Astrocyte of the spinal cord (primary cell): Measurements from ENCODE around the gene VTN.
A peak's percentile ranks its signal among the peaks of the same experiment; 100 is the strongest.

ENCODE experiments used
- DNase-seq: peaks from one replicate; pipeline ENCODE4 v3.0.0; 2011; ENCODE audit warnings: low read depth, low spot score
- H3K4me3 ChIP-seq: 2 replicates; pipeline ENCODE4 v1.5.1; 2011; ENCODE audit warnings: low read depth, mild to moderate bottlenecking, low read length, moderate library complexity
- in situ Hi-C: cut with HindIII; loops from 2 replicates; pipeline ENCODE4 v1.10.0; 2017; ENCODE audit warnings: low sequenced_read_pairs
- TF ChIP-seq, protein P1 (sequence below): IDR thresholded peaks from 2 replicates; pipeline ENCODE4 v1.5.1; 2012; ENCODE audit warnings: low read depth, mild to moderate bottlenecking, low read length, inconsistent platforms

The VTN gene

DNA sequence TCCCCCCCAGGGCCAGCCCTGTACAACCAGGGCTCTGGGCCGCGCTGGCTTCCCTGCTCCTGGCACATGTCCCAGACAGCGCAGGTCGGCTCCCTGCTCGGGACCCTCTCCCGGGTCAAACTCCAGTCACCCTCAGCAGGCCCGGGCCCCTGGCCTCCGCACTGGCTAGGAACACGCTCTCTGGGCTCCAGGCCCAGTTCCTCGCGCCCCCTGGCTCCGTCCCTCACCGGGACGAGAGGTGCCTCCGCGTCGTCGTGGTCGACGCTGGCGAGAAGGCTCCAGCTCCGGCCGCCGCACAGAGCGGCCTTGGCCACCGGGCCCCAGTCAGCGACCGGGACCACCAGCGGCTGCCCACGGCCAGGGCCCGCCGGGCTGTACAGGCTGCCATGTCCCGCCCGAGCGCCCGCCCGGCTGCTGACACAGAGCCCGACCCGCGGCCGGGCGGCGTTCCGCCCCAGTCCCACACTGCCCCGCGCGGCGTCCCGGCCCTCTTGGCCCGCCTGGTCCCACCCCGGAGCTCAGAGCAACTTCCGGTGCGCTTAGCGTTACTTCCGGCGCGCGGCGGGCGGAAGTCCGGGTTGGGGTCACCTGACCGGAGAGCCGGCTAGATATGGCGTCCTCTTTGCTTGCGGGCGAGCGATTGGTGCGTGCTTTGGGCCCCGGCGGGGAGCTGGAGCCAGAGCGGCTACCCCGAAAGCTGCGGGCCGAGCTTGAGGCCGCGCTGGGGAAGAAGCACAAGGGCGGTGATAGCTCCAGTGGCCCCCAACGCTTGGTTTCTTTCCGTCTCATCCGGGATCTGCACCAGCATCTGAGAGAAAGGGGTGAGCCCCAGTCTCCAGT is 12.8 kb downstream of the VTN start, which contains the start of gene POLDIP2:
Gene POLDIP2, minus strand, starts transcription at position 467 of the 840 bp plus-strand sequence. Its CDS starts 79 bp downstream, at position 388.
- peak; percentile 95 for DNase-seq
- in situ Hi-C loops = no loop called here
- TF ChIP-seq, protein P1, sequence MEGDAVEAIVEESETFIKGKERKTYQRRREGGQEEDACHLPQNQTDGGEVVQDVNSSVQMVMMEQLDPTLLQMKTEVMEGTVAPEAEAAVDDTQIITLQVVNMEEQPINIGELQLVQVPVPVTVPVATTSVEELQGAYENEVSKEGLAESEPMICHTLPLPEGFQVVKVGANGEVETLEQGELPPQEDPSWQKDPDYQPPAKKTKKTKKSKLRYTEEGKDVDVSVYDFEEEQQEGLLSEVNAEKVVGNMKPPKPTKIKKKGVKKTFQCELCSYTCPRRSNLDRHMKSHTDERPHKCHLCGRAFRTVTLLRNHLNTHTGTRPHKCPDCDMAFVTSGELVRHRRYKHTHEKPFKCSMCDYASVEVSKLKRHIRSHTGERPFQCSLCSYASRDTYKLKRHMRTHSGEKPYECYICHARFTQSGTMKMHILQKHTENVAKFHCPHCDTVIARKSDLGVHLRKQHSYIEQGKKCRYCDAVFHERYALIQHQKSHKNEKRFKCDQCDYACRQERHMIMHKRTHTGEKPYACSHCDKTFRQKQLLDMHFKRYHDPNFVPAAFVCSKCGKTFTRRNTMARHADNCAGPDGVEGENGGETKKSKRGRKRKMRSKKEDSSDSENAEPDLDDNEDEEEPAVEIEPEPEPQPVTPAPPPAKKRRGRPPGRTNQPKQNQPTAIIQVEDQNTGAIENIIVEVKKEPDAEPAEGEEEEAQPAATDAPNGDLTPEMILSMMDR = no peak
- peak within 1 kb of the TSS; percentile 73 for H3K4me3 ChIP-seq

DNA sequence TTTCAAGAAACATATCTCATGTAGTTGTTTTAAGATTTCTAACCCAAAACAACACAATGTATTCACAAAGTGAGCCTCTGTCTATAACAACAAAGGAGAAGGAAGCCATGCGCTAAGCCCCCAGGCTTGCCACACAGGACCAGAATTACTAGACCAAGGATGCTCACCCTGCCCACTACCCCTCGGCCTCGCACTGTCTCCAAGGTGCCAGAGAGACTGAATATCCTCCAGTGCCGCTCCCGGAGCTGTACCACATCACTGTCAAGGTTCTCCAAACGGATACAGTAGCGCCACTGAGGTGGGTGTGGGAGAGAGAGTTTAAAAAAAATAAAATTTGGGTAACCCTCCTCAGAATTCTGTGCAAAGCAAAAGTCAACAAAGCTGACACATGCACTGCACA is 19.8 kb downstream of the VTN start:
- TF ChIP-seq, protein P1 = no peak
- DNase-seq = no peak
- H3K4me3 ChIP-seq = no peak overlapping the region
- in situ Hi-C loops = no loop called here

DNA sequence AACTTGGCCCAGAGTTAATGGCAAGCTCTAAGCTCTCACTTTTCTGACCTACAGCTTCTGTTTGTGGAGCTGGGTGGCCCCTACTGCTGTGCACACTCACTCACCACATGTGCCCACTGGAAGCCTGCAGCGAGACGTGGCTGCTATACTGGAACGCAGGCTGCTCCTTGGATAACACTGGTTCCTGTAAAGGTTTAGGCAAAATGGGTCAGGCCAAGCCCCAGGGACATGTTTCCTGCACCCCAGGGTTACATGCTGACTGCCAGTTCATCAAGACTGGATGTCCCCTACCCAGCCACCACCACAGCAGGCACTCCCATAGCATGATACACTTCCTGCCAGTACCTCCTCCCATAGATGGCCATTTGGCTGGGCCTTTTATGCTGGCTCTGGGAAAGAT is 21.1 kb downstream of the VTN start:
- in situ Hi-C loops = no loop called here
- DNase-seq = no peak
- TF ChIP-seq, protein P1 = no peak
- no peak overlapping the region for H3K4me3 ChIP-seq

DNA sequence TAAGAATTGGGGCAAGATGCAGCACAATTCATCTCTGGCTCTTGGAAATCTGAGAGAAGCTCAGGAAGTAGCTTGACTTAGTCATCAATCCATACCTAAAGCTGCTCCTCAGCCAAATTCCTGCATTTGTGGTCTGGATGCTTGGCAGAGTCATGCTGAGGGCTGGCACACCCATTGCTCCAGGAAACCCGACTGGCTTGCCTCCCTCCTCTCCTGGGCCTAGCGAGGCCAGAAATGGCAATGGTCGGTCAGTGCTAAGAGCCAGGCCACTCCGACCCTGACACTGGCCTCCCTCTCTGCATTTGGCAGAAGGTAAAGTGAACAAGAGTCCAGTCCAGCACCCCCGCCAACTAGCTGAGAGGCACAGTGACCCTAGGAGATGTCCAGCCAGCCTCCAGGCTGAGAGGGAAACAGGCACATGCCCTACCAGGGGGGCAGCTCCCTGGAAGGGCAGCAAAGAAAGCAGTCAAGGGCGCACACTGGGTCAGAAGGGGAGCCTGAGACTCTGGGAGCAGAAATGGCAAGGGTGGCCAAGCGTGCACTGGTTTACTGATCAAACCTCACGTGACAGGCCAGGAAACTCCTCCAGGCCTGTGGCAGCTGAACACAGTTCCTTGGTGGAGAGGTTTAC is 22.7 kb downstream of the VTN start:
- TF ChIP-seq, protein P1 = no peak
- in situ Hi-C loops = no loop called here
- H3K4me3 ChIP-seq = no peak overlapping the region
- DNase-seq = peak; percentile 93

DNA sequence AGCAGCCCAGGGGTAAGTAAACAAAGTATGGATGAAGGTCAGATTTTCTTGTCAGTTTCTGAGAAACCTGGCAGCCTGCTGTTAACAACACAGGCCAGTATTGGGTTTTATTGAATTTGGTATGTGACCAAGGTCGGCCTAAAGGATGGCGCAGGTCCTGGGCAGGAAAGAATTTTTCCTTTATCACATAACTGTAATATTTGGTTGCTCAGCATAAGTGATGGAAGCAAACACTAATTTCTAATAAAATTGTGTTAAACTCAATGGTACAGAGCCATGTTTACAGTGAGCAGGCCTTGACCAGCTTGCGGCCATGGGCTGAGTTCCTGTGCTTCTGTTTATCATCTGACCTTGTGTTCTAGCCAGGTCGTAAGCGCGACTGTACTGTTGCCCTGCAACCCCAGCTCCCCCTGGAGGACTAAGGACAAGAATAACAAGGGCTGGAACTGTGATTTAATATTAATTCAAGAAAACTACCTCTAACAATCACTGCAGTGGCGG is 23.3 kb downstream of the VTN start:
- TF ChIP-seq, protein P1 = peak; percentile 43
- no peak overlapping the region for H3K4me3 ChIP-seq
- in situ Hi-C loops = no loop called here
- no peak for DNase-seq

DNA sequence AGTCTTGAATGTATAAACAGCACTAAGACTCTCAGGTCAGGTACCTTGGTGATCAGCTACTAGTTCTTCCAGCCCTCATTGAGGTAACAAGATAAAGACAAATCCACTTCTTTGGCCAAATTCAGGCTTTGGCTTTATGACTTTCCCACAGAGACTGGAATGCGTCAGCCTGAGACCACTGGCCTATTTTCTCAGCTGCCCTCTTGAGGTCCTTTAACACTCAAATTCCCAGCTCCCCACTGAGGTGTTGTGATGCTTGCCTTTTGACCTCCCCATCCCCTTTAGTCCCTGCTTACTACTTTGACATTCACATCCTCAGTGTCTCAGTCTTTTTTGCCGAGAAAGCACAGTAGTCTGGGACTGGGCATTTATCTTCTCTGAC is 23.9 kb downstream of the VTN start:
- peak; percentile 49 for DNase-seq
- in situ Hi-C loops = no loop called here

More for the DNA sequence above, 23.9 kb downstream of the VTN start:
- TF ChIP-seq, protein P1 = no peak
- H3K4me3 ChIP-seq = no peak overlapping the region
